Activated T-cell treated with anti-CD3 and anti-CD28 coated beads for 24 hours (primary cell): ENCODE results near the gene AASS.

Experiments
- DNase-seq: peaks from one replicate; pipeline ENCODE4 v3.0.0-alpha.2; 2020; ENCODE audit warnings: low read depth

The AASS gene

DNA sequence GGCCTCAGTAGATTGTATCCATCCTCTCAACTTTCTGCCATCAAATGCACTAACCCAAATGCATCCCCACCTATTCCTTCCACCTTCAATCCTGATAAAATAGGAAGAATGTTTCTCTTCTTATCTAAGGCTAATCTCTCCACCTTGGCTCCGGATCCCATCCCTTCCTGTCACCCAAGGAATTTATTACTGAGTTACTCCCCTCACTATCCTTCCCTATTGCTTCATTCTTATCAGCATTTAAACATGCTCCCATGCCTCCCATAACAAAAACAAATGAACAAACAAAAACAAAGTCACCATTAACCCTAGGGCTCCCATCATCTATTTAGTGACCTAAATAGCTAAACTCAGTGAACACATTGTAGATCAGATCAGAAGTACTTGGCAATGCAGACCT is 25.3 kb downstream of the AASS start:
- DNase-seq = no peak

- no peak for DNase-seq
Observed at GRCh38 chr7:122103064-122103463, 41.0 kb downstream of the AASS start.

DNA sequence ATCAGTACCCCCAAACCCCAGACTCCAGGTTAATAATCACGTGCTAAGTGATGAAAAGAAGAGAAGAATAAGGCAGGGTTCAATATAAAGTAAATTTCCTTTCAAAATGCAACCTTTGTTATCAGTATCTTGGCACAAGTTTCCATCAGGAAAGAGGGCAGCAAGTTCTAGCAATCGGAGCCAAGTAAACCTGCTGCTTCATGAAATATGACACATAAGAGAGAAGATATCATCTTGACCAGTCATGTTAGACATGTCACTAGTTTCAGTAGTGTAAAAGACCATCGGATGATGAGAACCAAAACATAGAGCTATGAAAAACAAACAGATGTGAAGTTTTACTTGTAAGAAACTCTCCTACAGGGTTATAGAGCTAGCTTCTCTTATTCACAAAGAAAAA is 44.0 kb downstream of the AASS start:
- no peak for DNase-seq

- no peak for DNase-seq
Observed at GRCh38 chr7:122095642-122096041, 48.4 kb downstream of the AASS start.

GRCh38 chr7:122094549-122094948 is 49.5 kb downstream of the AASS start:
- DNase-seq = no peak

DNA sequence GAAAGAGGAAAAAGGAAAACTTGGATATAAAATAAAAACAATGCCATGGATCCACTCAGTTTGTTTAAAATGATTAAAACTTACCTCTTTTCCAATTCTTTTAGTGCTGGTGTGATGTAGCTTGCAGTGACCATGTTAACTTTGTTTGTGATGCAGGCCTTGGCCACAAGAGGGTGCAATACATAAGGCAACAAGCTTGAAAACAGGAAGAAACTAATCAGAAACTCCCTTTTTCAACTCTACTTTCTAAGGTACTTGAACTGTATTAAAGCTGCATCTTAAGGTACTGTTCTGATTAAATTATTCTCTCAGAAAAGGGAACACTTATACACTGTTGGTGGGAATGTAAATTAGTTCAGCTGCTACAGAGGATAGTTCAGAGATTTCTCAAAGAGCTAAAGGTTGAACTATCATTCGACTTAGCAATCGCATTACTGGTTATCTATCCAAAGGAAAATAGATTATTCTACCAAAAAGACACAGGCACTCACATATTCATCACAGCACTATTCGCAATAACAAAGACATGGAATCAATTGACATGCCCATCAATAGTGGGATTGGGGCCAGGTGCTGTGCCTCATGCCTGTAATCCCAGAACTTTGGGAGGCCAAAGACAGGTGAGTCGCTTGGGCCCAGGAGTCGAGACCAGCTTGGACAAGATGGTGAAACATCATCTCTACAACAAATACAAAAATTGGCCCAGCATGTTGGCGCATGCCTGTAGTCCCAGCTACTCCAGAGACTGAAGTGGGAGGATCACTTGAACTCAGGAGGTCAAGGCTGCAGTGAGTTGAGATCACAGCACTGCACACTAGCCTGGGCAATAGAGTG is 50.9 kb downstream of the AASS start:
- peak; percentile 26 for DNase-seq

DNA sequence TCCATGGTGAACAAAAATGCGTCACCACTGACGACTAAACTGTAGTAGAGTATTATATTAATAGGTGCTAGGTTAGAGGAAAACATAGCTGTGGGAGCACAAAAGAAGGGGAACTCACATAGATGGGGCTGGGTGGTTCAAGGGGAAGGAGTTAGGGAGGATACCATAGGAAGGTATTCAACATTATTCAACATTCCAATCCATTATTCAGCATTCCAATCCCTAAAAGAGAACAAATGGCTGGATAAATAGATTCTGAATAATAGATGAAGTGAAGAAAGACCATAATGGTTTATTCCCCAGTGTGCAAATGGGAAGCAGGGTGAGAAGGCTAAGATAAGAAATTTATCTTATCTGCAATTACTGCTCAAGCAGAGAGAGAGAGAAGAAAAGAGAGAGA is 61.4 kb downstream of the AASS start:
- DNase-seq = no peak

- DNase-seq = no peak
Observed at GRCh38 chr7:122082160-122082559, 61.9 kb downstream of the AASS start.

- no peak for DNase-seq
Observed at GRCh38 chr7:122073635-122074034, 70.4 kb downstream of the AASS start.

DNA sequence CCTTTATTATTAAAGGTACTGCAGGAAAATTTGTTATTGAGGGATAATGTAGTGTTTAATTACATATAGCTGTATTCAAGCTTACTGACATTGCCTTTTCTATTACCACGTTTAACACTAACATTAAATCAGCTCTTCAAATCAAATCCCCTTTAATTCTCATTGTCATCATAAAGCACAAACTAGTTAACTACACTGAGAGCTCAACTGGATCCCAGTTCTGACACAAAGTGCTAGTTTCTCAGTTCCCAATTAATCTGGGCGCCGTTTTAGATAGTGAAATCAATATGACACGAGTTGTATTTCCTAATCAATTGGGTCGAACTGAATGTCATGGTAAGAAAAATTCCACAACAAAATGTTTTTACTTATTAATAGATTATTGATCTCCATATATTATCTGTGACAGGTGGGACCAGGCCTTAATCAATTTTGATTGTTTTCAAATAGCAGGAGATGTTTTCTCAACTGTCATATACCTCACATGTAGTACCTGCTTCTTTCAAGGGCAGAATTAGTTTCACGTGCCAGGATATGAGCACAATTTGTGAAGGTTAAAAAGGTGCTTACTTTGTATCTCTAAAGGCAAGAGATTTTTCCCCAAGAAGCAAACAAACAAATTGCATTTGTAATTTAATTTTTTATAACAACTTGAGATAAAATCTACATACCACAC is 71.0 kb downstream of the AASS start:
- DNase-seq = no peak

DNA sequence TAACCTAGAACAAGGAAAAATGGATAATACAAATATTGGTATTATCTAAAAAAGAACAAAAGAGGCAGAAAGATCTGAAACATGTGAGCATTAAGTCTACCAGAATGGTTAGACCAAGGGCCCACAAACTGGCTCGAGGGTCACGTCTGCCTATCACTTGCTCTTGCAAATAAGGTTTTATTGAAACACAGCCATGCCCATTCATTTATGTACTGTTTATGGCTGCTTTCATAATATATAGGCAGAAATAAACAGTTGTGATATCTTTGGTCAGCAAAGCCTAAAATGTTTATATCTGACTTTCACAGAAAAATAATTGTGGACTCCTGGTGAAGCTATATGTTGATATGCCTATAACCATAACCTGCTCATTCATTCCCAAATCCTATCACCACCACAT is 71.8 kb downstream of the AASS start:
- DNase-seq = no peak

GRCh38 chr7:122070834-122071233 is 73.2 kb downstream of the AASS start:
- no peak for DNase-seq

DNA sequence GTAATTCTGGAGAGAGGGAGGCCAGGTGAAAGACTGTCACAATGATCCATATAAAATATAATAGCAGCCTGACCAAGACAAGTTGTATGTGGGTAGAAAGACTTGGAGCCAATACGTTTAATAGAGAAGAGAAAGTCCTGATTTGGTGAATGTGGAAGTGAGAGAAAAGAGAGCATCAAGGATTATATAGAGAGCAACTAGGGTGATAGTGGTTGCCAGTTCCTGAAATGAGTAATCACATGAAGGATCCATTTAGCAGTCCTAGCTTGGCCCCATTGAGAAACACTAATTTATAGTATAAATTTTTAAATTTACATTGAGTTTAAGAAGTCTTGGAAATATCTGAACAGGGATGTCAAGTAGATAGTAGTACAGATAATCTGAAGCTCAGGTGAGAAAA is 74.0 kb downstream of the AASS start:
- DNase-seq = no peak

DNA sequence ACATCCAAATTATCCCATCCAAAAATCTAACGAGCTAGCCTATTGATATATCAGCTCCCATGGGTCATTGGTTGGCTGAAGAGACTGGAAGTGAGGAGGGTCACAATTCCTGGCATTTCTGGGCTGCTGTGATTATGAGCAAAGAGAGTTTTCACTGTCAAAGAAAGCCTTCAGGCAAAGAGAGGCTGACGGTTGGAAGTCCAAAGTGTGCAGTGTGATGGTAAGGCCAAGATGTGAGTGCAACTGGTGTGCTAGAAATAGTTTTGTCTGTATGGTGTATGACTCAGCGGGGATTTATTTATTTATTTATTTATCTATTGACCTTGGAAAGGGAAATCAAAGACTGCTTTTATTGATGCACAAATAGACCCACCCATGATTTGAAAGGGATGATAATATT is 75.0 kb downstream of the AASS start:
- DNase-seq = no peak

DNA sequence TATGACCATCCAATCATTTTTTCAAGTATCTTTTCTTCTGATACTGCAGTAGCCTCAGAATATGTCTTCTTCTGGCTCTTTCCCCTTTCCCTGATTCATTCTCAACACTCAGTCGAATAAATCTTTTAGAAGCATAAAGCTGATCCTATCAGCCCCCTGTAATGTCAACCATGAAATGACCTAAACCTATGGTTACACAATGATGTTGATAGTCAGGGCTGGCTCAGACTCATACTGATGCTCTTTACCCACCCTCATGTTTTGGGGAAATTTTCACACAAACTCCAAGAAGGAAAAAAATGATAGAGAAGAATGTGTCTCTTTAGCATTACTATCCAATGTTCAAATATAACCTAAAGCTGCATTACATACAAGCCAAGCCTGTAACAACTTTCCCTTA is 76.0 kb downstream of the AASS start:
- no peak for DNase-seq

DNA sequence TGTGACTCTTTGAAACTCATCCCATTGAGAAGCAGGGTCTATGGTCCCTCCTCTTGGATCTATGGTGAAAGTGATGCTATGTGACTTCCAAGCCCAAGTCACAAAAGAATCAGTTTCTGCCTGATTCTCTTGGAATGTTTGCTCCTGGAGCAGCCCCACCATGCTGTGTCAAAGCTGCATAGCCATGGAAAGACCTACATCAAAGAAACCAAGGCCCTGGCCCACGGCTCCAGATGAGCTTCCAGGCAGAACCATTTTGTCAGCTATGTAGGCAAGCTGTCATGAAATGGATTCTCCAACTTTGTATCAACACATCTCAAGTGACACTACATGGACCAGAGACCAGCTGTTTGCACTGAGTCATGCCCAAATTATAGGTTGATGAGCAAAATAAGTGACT is 77.0 kb downstream of the AASS start:
- no peak for DNase-seq

- DNase-seq = no peak
Observed at GRCh38 chr7:122064971-122065370, 79.1 kb downstream of the AASS start.

DNA sequence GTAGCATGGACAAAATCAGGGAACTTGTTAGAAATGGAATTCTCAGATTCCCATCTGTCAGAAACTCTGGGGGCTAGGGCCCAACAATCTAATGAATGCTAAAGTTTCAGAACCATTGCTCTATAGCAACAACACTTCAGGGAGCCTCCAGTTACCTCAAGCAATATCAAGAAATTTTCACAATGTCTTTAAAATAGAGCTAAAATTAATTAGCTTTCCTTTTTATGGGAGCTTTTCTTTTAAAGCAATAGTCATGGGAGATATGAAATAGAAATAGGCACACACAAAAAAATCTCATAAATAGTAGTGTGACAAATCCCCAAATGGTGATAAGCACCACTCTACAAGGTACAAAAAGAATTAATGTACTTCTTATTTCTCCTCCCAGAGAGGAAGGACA is 80.9 kb downstream of the AASS start:
- DNase-seq = no peak

DNA sequence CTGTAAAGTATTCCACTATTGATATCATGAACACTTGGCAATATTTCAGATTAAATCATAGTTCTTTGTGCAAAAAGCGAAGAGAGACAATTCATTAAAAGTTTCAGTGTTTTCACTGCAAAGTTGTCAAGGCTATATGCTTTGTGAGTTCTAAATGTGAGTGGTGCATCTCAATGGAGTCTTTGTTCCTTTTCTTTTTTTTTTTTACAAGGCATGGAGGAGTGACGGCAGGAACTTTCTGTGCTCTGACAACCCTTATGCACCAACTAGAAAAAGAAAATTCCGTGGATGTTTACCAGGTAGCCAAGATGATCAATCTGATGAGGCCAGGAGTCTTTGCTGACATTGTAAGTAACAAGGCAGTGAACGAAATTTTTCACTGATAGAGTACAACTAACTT is 84.5 kb downstream of the AASS start:
- no peak for DNase-seq

- no peak for DNase-seq
Observed at GRCh38 chr7:122056977-122057376, 87.1 kb downstream of the AASS start.

DNA sequence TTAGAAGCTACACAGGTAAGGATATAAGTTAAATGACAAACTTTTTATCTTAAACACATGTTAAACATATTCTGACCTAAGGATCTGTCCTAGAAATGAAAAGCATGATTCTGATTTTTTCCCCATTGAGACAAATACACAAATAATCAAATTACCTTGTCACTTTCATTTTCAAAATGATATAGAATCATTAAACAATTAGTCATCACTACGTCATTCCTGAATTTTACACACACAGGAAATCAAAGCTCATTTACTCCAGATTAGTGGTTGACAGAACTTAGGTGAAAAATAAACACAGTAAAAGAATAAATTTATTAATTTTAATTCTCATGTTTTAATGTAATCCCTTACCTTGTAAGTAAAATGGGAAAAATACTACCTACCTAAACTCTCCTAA is 89.0 kb downstream of the AASS start:
- no peak for DNase-seq

DNA sequence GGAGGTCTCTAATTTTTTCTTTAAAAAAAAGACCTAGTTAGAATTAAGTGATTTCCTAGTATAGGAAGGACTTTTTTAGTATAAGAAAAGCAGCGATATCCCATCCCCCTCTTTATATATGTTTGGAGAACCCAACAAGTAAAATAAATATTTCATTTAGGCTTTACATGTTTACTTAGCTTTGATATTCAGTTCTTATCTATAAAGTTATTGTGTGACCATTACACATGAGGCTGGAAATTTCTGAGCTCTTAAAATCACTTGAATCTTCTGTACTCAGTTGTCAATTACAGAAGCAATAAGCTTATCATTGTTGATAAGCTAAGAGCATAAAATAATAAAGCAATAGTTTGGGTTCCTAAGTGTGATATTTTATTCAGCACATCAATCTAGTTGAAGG is 89.7 kb downstream of the AASS start:
- DNase-seq = no peak

- no peak for DNase-seq
Observed at GRCh38 chr7:122046402-122046801, 97.6 kb downstream of the AASS start.

GRCh38 chr7:122040147-122040546 is 103.9 kb downstream of the AASS start:
- no peak for DNase-seq
